Cardiac muscle cell (in vitro differentiated cells and primary cell): Measurements from ENCODE around the gene TTC6. TPM values are rescaled to one million over a fixed set of nuclear protein-coding genes. Genes with fewer than 3 reads are reported as not detected.

ENCODE experiments used
- DNase-seq, 2 donors: peaks; one replicate each; pipeline versions ENCODE4 v3.0.0 to v3.0.0-alpha.2; 2010 to 2017; ENCODE audit warnings: low read depth in 1 of 2, low spot score in 1 of 2
- H3K27ac ChIP-seq: fragments of 200-600 bp; sonication (generic); 2 replicates; pipeline ENCODE4 v1.5.1; 2016
- H3K27me3 ChIP-seq: fragments of 200-600 bp; sonication (generic); 2 replicates; pipeline ENCODE4 v1.6.0; 2016; ENCODE audit warnings: control low read depth
- H3K36me3 ChIP-seq: fragments of 200-600 bp; sonication (generic); 2 replicates; pipeline ENCODE4 v1.5.1; 2016; ENCODE audit warnings: control low read depth
- H3K4me1 ChIP-seq: fragments of 200-600 bp; sonication (generic); 2 replicates; pipeline ENCODE4 v1.8.1; 2017; ENCODE audit warnings: low read depth, mild to moderate bottlenecking, mixed run types
- H3K4me3 ChIP-seq: fragments of 200-600 bp; sonication (generic); 2 replicates; pipeline ENCODE4 v1.5.1; 2016; ENCODE audit warnings: mild to moderate bottlenecking
- H3K9me3 ChIP-seq: fragments of 200-600 bp; sonication (generic); 2 replicates; pipeline ENCODE4 v1.5.1; 2017; ENCODE audit warnings: low read depth, mild to moderate bottlenecking, control low read depth
- polyA plus RNA-seq: library from polyadenylated mRNA; unstranded; fragments of >200 nt; fragmentation: Nextera tagmentation; extraction: Ambion mirVana; gene quantifications from 2 replicates; pipeline ENCODE4 v1.2.1, GENCODE V29; 2016
- total RNA-seq: library from RNA; depleted of rRNA; stranded (reverse); fragments of >200 nt; gene quantifications from 2 replicates; pipeline ENCODE4 v1.2.3, GENCODE V29; 2016
- TF ChIP-seq, protein P1 (sequence below): IDR thresholded peaks from 2 replicates; pipeline ENCODE4 v1.5.1; 2012; ENCODE audit warnings: low read depth, mild to moderate bottlenecking, low read length

TTC6 gene
- total and polyA plus RNA-seq, 2 experiments from 2014 or later, result not detected

DNA sequence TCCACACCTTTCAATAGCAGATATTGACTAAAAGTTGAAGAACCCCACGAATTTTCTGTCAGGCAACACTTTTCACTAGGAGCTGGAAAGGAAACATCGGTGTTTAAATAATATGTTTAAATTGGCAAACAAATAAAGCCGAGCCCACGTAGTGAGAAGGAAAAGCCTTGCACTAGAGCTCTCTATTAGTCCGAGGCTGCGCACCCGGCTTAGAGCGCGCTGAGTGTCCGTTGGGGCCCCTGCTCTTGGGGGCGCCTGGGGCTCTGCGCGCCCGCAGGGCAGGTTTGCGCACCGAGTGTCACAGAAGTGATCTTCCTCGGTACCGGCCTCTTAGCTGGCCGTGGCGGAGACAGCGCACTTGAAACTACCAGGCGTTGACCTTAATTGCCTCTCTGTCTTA is 6.4 kb downstream of the TTC6 start:
- H3K4me1 ChIP-seq, result no peaks in the 10 kb centered on the region
- peaks cover 100% of the 10 kb centered on the region for H3K27me3 ChIP-seq
- no peak for DNase-seq
- H3K9me3 ChIP-seq, result no peaks in the 10 kb centered on the region
- H3K36me3 ChIP-seq, result no peaks in the 10 kb centered on the region
- H3K4me3 ChIP-seq, result no peak overlapping the region
- no peak overlapping the region for H3K27ac ChIP-seq
- TF ChIP-seq, protein P1, sequence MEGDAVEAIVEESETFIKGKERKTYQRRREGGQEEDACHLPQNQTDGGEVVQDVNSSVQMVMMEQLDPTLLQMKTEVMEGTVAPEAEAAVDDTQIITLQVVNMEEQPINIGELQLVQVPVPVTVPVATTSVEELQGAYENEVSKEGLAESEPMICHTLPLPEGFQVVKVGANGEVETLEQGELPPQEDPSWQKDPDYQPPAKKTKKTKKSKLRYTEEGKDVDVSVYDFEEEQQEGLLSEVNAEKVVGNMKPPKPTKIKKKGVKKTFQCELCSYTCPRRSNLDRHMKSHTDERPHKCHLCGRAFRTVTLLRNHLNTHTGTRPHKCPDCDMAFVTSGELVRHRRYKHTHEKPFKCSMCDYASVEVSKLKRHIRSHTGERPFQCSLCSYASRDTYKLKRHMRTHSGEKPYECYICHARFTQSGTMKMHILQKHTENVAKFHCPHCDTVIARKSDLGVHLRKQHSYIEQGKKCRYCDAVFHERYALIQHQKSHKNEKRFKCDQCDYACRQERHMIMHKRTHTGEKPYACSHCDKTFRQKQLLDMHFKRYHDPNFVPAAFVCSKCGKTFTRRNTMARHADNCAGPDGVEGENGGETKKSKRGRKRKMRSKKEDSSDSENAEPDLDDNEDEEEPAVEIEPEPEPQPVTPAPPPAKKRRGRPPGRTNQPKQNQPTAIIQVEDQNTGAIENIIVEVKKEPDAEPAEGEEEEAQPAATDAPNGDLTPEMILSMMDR, result no peak

- H3K4me3 ChIP-seq, result no peak overlapping the region
- H3K27me3 ChIP-seq, result peaks cover 100% of the 10 kb centered on the region
- no peak overlapping the region for H3K27ac ChIP-seq
- DNase-seq, result no peak
- TF ChIP-seq, protein P1, result no peak
- no peaks in the 10 kb centered on the region for H3K36me3 ChIP-seq
- no peaks in the 10 kb centered on the region for H3K9me3 ChIP-seq
- no peaks in the 10 kb centered on the region for H3K4me1 ChIP-seq
These were observed 7.4 kb downstream of the TTC6 start for GRCh38 chr14:37602605-37603453.

- H3K27ac ChIP-seq, result no peak overlapping the region
- peaks cover 100% of the 10 kb centered on the region for H3K27me3 ChIP-seq
- H3K9me3 ChIP-seq, result no peaks in the 10 kb centered on the region
- H3K36me3 ChIP-seq, result no peaks in the 10 kb centered on the region
- DNase-seq, result no peak
- no peak overlapping the region for H3K4me3 ChIP-seq
- no peaks in the 10 kb centered on the region for H3K4me1 ChIP-seq
- TF ChIP-seq, protein P1, result no peak
These were observed 8.3 kb downstream of the TTC6 start for GRCh38 chr14:37603688-37604251.

- Histone ChIP-seq H3K27me3 (peaks cover 100% of the 10 kb centered on the region), H3K9me3 (no peaks in the 10 kb centered on the region), H3K4me3 (no peak overlapping the region), H3K36me3 (no peaks in the 10 kb centered on the region), H3K4me1 (no peaks in the 10 kb centered on the region), H3K27ac (no peak overlapping the region)
- TF ChIP-seq, protein P1, result no peak
- no peak for DNase-seq
These were observed 11.2 kb downstream of the TTC6 start for GRCh38 chr14:37606678-37607077.

DNA sequence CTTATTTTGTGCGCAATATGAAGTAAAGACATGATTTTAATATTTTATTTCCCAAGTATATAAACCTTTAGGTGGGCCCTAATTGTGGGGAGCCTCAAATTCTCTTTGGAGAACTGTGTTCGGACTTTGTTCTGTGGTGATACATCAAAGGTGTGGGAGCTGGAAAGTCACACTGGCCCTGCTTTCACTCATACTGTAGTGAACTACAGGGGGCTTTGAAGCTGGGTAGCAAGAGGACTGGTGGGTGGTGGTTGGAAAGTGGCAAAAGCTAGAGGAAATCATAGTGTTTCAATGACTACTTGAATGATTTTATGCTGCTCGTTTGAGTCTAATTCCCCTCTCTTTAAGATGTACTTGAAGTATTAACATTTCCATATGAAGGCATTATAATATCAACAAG is 13.2 kb downstream of the TTC6 start:
- no peaks in the 10 kb centered on the region for H3K9me3 ChIP-seq
- peaks cover 87% of the 10 kb centered on the region for H3K27me3 ChIP-seq
- TF ChIP-seq, protein P1, result no peak
- no peaks in the 10 kb centered on the region for H3K36me3 ChIP-seq
- H3K27ac ChIP-seq, result no peak overlapping the region
- no peak for DNase-seq
- no peaks in the 10 kb centered on the region for H3K4me1 ChIP-seq
- no peak overlapping the region for H3K4me3 ChIP-seq
